HEK293 (cell line): ENCODE measurements around the gene CREB5.
A peak's percentile ranks its signal among the peaks of the same experiment; 100 is the strongest.

ENCODE experiments used
- CTCF ChIA-PET: fragments of 350-600 bp; formaldehyde crosslinking; extraction: SDS; loops from one replicate; lab custom pipeline; 2021; ENCODE audit warnings: antibody characterized with exemption; lab: Yijun Ruan, JAX
- POLR2A ChIA-PET: fragments of 300-600 bp; formaldehyde crosslinking; extraction: SDS; loops from one replicate; lab custom pipeline; 2020; ENCODE audit warnings: antibody characterized with exemption, inconsistent platforms; lab: Yijun Ruan, JAX
- H3K27ac ChIP-seq: fragments of 200-500 bp; sonication (Bioruptor generic); 2 replicates; pipeline ENCODE4 v1.5.1; 2014; ENCODE audit warnings: low read depth, low read length, control low read depth, inconsistent platforms; ENCODE audit errors: extremely low read depth
- H3K36me3 ChIP-seq, 2 experiments: fragments of 200-500 bp in 1 of 2; sonication (Bioruptor generic) in 1 of 2; 1 replicate in 1 of 2; 2 replicates in 1 of 2; pipeline ENCODE4 v1.5.1; 2014 to 2017; ENCODE audit warnings: inconsistent platforms in 2 of 2, low read length in 2 of 2; ENCODE audit not compliant: control insufficient read depth in 2 of 2, insufficient read depth in 1 of 2
- H3K4me1 ChIP-seq: fragments of 200-500 bp; sonication (Bioruptor generic); 2 replicates; pipeline ENCODE4 v1.5.1; 2014; ENCODE audit warnings: mild to moderate bottlenecking, low read length, inconsistent platforms; ENCODE audit not compliant: control insufficient read depth, insufficient read depth
- H3K4me3 ChIP-seq: 2 replicates; pipeline ENCODE4 v1.5.1; 2011; ENCODE audit warnings: low read depth, mild to moderate bottlenecking, control low read depth, low read length, moderate library complexity
- H3K9me3 ChIP-seq: fragments of 200-500 bp; sonication (Bioruptor generic); 2 replicates; pipeline ENCODE4 v1.5.1; 2014; ENCODE audit warnings: low read depth, low read length, inconsistent platforms; ENCODE audit not compliant: control insufficient read depth, insufficient read depth
- KLF8 ChIP-seq: fragments of 450-650 bp; formaldehyde crosslinking; IDR thresholded peaks from 2 replicates; pipeline ENCODE4 v1.5.1; 2016; ENCODE audit warnings: missing biosample characterization, missing genetic modification characterization
- MEIS1 ChIP-seq: sonication (generic); formaldehyde crosslinking; IDR thresholded peaks from 2 replicates; pipeline ENCODE4 v1.8.1; 2022; ENCODE audit warnings: missing genetic modification reagents, mild to moderate bottlenecking, borderline replicate concordance
- PRDM6 ChIP-seq: fragments of 450-650 bp; formaldehyde crosslinking; IDR thresholded peaks from 2 replicates; pipeline ENCODE4 v1.5.1; 2017; ENCODE audit warnings: missing biosample characterization, missing genetic modification characterization
- SCRT1 ChIP-seq: fragments of 450-650 bp; formaldehyde crosslinking; IDR thresholded peaks from 2 replicates; pipeline ENCODE4 v1.5.1; 2016; ENCODE audit warnings: missing biosample characterization, missing genetic modification characterization, borderline replicate concordance
- ZFP37 ChIP-seq: fragments of 450-650 bp; formaldehyde crosslinking; IDR thresholded peaks from 2 replicates; pipeline ENCODE4 v1.5.1; 2016; ENCODE audit warnings: missing biosample characterization, missing genetic modification characterization
- ZNF133 ChIP-seq: fragments of 450-650 bp; formaldehyde crosslinking; IDR thresholded peaks from 2 replicates; pipeline ENCODE4 v1.5.1; 2016; ENCODE audit warnings: missing biosample characterization, missing genetic modification characterization
- ZNF146 ChIP-seq: fragments of 450-650 bp; formaldehyde crosslinking; IDR thresholded peaks from 2 replicates; pipeline ENCODE4 v1.5.1; 2016; ENCODE audit warnings: missing biosample characterization, missing genetic modification characterization
- ZNF155 ChIP-seq: fragments of 450-650 bp; formaldehyde crosslinking; IDR thresholded peaks from 2 replicates; pipeline ENCODE4 v1.5.1; 2016; ENCODE audit warnings: missing biosample characterization, missing genetic modification characterization
- ZNF184 ChIP-seq: fragments of 450-650 bp; IDR thresholded peaks from 2 replicates; pipeline ENCODE4 v1.5.1; 2018; ENCODE audit warnings: missing biosample characterization, mild to moderate bottlenecking, missing genetic modification characterization
- ZNF239 ChIP-seq: fragments of 450-650 bp; formaldehyde crosslinking; IDR thresholded peaks from 2 replicates; pipeline ENCODE4 v1.5.1; 2016; ENCODE audit warnings: missing biosample characterization, missing genetic modification characterization
- ZNF266 ChIP-seq: fragments of 450-650 bp; formaldehyde crosslinking; IDR thresholded peaks from 2 replicates; pipeline ENCODE4 v1.5.1; 2016; ENCODE audit warnings: missing biosample characterization, missing genetic modification characterization, low read depth
- ZNF274 ChIP-seq, 2 experiments: fragments of 200-500 bp in 1 of 2; fragments of 450-650 bp in 1 of 2; sonication (Bioruptor generic) in 1 of 2; formaldehyde crosslinking in 1 of 2; IDR thresholded peaks; 2 replicates each; pipeline versions ENCODE4 v1.5.1 to v1.6.1; 2014 to 2016; ENCODE audit warnings: borderline replicate concordance in 1 of 2, inconsistent platforms in 1 of 2, low read length in 1 of 2, missing biosample characterization in 1 of 2, missing genetic modification characterization in 1 of 2
- ZNF311 ChIP-seq: fragments of 450-650 bp; formaldehyde crosslinking; IDR thresholded peaks from 2 replicates; pipeline ENCODE4 v1.5.1; 2017; ENCODE audit warnings: missing biosample characterization, missing genetic modification characterization, borderline replicate concordance
- ZNF341 ChIP-seq: fragments of 450-650 bp; formaldehyde crosslinking; IDR thresholded peaks from 2 replicates; pipeline ENCODE4; 2016; ENCODE audit warnings: low read depth, missing biosample characterization, missing genetic modification characterization
- ZNF394 ChIP-seq: fragments of 450-650 bp; formaldehyde crosslinking; IDR thresholded peaks from 2 replicates; pipeline ENCODE4 v1.5.1; 2016; ENCODE audit warnings: missing biosample characterization, missing genetic modification characterization, mild to moderate bottlenecking, moderate library complexity, borderline replicate concordance
- ZNF449 ChIP-seq: fragments of 450-650 bp; formaldehyde crosslinking; IDR thresholded peaks from 2 replicates; pipeline ENCODE4 v1.5.1; 2017; ENCODE audit warnings: missing biosample characterization, mild to moderate bottlenecking, missing genetic modification characterization, moderate library complexity
- ZNF513 ChIP-seq: fragments of 450-650 bp; IDR thresholded peaks from 2 replicates; pipeline ENCODE4 v1.5.1; 2018; ENCODE audit warnings: missing biosample characterization, missing genetic modification characterization
- ZNF514 ChIP-seq: fragments of 450-650 bp; formaldehyde crosslinking; IDR thresholded peaks from 2 replicates; pipeline ENCODE4 v1.5.1; 2016; ENCODE audit warnings: missing biosample characterization, missing genetic modification characterization
- ZNF518A ChIP-seq: fragments of 450-650 bp; formaldehyde crosslinking; conservative IDR thresholded peaks from 2 replicates; pipeline ENCODE4 v1.5.1; 2016; ENCODE audit warnings: low read depth, missing biosample characterization, missing genetic modification characterization
- ZNF530 ChIP-seq: fragments of 450-650 bp; formaldehyde crosslinking; IDR thresholded peaks from 2 replicates; pipeline ENCODE4 v1.5.1; 2016; ENCODE audit warnings: low read depth, missing biosample characterization, missing genetic modification characterization
- ZNF580 ChIP-seq: fragments of 450-650 bp; formaldehyde crosslinking; IDR thresholded peaks from 2 replicates; pipeline ENCODE4 v1.5.1; 2016; ENCODE audit warnings: missing biosample characterization, missing genetic modification characterization
- ZNF585B ChIP-seq: fragments of 450-650 bp; formaldehyde crosslinking; IDR thresholded peaks from 2 replicates; pipeline ENCODE4 v1.5.1; 2016; ENCODE audit warnings: missing biosample characterization, missing genetic modification characterization
- ZNF600 ChIP-seq: fragments of 450-650 bp; formaldehyde crosslinking; IDR thresholded peaks from 2 replicates; pipeline ENCODE4 v1.5.1; 2016; ENCODE audit warnings: missing biosample characterization, missing genetic modification characterization
- ZNF843 ChIP-seq: fragments of 450-650 bp; formaldehyde crosslinking; IDR thresholded peaks from 2 replicates; pipeline ENCODE4 v1.5.1; 2016; ENCODE audit warnings: missing biosample characterization, missing genetic modification characterization
- ZSCAN4 ChIP-seq: fragments of 450-650 bp; formaldehyde crosslinking; IDR thresholded peaks from 2 replicates; pipeline ENCODE4 v1.5.1; 2017; ENCODE audit warnings: missing biosample characterization, missing genetic modification characterization
- ZXDB ChIP-seq: fragments of 450-650 bp; formaldehyde crosslinking; IDR thresholded peaks from 2 replicates; pipeline ENCODE4 v1.5.1; 2016; ENCODE audit warnings: missing biosample characterization, missing genetic modification characterization

Gene CREB5

GRCh38 chr7:28611399-28611897 lies 199.1 kb downstream of the CREB5 start (continued):
- TF ChIP-seq ZNF518A (tag by site-specific recombination) (peak; percentile 89), ZNF394 (tag by site-specific recombination) (peak; percentile 94), ZXDB (tag by site-specific recombination) (peak; percentile 62), ZNF530 (tag by site-specific recombination) (peak; percentile 63; the same call in 1 of the 2 replicates), ZNF341 (0 out of 2 replicates have a peak, but pooled peaks have one; percentile 18)

GRCh38 chr7:28613262-28613661 lies 200.9 kb downstream of the CREB5 start:
- POLR2A ChIA-PET = no interaction called here
- Histone ChIP-seq H3K36me3 (no peaks in the 10 kb centered on the region), H3K9me3 (no peaks in the 10 kb centered on the region), H3K4me3 (no peak overlapping the region), H3K4me1 (peaks cover 21% of the 10 kb centered on the region), H3K27ac (no peak overlapping the region)
- CTCF ChIA-PET = interaction anchor here (0.6 to 1.4 kb wide), 2 partner anchors 10 to 956 kb away, joined by 3 to 4 read pairs; no protein-coding TSS in a partner anchor
- TF ChIP-seq ZNF274 (IDR thresholded peaks at IDR 0.05; ENCODE audit: low read length) = no peak
- TF ChIP-seq ZNF274 (tag by site-specific recombination; IDR thresholded peaks at IDR 0.05; ENCODE audit: borderline replicate concordance) = no peak
- TF ChIP-seq ZNF184 (tag by site-specific recombination) = no peak
- TF ChIP-seq ZFP37 (tag by site-specific recombination) = no peak
- TF ChIP-seq PRDM6 (tag by site-specific recombination) = peak; percentile 66
- TF ChIP-seq ZNF266 (tag by site-specific recombination) = no peak
- no peak for TF ChIP-seq ZNF146
- no peak for TF ChIP-seq ZSCAN4 (tag by site-specific recombination)
- TF ChIP-seq ZNF513 = no peak
- TF ChIP-seq ZNF580 (tag by site-specific recombination) = no peak
- no peak for TF ChIP-seq ZNF514
- TF ChIP-seq KLF8 (tag by site-specific recombination) = no peak
- peak; percentile 80 for TF ChIP-seq ZNF600
- no peak for TF ChIP-seq MEIS1 (CRISPR knock-in tag)
- no peak for TF ChIP-seq ZNF239 (tag by site-specific recombination)
- no peak for TF ChIP-seq ZNF449 (tag by site-specific recombination)
- no peak for TF ChIP-seq SCRT1 (tag by site-specific recombination)
- no peak for TF ChIP-seq ZNF311 (tag by site-specific recombination)
- peak; percentile 76 for TF ChIP-seq ZNF843 (tag by site-specific recombination)
- no peak for TF ChIP-seq ZNF133 (tag by site-specific recombination)
- no peak for TF ChIP-seq ZNF155
- no peak for TF ChIP-seq ZNF585B (tag by site-specific recombination)
